CD4-positive, alpha-beta T cell treated with Interleukin-15 for 1 hour (primary cell): ENCODE results near the gene RASA1.

Source experiments
- DNase-seq: peaks from one replicate; pipeline ENCODE4 v3.0.0-alpha.2; 2020

Gene RASA1

DNA sequence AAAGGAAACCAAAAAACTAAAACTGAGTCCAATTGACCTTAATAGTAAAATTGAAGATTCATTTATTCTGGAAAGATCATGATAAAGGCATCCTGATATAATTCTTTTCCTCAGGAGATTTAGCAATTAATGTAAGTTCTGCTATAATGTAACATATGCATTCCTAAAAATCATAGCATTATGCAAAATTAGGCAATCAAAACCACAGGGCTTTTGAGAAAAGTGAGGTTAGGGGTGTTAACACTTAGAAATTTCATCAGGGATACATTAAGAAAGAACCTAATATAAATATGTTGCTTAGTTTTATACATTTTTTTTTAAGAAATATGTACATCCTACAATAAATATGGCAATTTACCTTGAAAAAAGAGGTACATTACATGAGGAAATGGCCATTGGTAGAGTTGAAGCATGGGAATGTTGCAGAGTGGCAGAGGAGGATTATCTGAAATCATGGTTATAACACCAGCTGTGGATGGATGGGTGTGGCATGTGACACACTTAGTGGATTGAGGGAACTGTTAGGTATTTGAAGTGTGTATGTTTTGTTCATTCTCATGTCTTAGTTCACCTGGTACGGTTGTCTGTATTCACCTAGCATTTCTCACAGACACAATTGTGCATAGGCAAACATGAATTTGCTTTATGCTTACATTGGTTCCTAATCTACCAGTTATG is 94.0 kb downstream of the RASA1 start:
- no peak for DNase-seq

DNA sequence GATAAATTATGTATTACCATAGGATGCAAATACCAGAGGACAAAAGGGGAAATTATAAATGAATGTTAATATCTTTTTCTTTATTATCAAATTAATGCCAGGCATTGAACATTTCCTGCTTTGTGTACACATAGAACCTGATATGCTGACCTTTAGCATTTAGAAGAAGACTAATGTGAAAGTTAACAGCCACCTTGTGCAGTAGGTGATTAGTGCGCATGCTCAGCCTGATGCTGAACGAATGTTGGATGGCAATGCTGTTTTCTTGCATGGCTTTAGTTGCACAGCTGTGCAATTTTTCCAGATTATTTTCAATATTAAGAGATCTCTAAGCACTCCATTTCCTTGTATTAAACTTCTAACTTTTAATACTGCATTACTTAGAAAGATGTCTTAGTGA is 99.6 kb downstream of the RASA1 start:
- no peak for DNase-seq

DNA sequence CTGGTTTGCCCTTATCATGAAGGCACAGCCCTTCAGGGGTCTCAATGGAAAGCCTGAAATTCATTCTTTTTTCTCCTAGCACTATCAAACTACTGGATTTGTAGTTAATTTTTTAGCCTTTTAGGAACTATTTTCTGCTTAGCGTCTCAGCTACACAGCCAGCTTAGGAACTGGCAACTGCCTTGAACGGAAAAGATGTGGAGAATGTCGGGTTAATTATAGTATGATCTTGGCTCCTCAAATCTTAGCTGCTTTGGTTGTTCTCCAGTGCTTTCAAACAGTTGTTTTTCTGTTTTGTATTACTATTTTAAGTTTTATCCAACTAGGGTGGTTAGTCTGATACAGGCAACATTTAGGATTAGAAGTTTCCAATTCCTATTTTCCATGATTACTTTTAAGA is 100.9 kb downstream of the RASA1 start:
- no peak for DNase-seq

DNA sequence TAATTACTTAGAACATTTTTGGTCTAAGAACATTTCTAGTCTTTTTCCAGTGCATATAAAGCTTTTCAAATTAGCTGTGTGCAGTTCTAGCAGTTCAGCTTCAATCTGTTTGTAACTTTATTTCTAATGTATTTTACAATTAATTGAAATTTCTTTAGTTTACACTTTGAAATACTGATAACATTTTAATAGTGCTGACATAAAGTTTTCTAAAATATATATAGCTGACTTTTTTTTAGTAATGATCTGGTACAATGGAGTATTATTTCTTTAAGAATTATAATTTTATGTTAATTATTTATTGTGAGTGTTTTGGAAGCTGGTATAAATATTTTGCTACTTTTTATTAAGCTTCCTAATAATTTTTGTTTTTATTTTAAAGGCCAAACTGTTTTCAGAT is 101.7 kb downstream of the RASA1 start:
- no peak for DNase-seq

DNA sequence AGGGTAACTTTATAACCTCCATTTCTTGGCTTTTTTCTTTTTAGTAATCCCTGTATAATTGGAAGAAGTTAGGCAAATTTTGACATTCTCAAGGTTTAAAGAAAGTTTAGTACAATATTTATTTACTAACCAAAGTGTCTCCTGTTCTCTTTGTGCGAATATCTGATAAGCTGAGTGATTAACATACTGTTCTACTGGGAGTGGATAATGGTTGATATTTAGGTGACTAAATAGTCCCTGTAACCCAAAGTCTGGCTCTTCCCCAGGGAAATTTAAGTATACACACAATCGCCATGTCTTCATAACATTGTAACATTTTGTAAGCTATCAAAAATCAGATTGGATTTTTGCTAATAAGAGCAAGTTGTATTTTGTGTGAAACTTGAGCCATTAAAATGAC is 105.0 kb downstream of the RASA1 start:
- no peak for DNase-seq

DNA sequence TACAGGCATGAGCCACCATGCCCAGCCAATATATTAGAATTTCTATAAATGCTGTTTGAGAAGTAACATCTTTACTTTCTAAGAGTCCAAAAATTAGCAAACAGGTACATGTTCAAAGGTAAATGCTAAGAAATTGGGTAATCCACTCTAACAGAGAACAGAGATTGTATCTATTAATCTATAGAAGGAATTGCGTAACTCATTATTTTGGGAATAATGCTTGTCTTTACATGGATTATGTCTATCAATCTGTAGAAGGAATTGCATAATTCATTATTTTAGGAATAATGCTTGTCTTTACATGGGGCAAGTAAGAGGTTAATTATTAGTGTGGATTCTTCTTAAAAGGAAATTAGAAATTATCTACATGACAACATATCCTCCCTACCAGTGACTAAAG is 114.5 kb downstream of the RASA1 start:
- DNase-seq, result no peak

DNA sequence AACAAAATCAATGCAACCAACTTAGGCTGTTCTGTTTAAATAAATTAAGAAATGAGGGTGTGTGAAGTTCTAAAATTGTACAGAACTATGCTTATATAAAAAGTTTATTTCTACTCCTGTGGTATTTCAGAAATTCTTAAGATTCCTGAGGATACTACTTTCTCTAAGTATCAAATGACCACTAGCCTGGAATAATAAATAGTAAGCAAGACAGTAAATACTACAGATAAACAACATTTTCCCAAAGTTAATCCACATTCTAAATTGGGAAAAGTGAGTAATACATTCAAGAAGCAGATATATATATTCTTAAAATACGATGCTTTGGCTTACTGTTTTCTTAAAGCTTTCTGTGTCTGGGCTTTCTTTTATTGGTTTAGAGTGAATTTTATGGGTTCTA is 115.5 kb downstream of the RASA1 start:
- no peak for DNase-seq

DNA sequence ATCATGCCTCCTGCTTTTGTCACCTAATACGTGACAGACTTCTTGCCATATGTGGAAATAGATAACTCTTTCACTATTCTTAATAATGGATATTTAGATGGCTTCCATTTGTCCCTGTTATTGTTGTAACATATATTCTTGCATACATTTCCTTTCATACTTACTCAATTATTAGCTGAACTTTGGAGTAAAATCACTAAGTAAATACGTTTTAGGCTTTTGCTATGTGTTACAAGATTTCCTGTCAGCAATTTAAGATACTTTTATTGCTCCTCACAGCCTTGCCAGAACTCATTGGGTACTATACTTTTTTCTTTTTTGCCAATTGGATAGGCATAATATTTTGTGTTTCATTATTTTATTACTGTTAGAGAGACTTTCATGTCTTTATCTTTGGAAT is 118.1 kb downstream of the RASA1 start:
- DNase-seq, result no peak

DNA sequence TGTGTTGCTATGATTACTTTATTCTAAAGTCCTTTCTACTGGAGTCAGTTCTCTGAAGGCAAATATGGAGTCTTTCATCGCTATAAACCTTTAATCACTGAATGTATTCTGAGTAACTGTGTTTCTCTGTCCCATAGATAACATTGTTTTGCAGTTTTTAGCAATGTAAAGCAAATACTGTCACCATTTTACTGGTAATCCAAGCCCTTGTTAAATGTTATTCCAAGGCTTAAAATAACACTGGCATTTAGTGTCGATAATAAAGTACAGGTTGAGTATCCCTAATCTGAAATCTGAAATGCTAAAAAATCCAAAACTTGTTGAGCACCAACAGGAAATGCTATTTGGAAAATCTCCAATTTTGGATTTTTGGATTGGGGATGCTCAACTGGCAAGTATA is 120.4 kb downstream of the RASA1 start:
- DNase-seq, result no peak

DNA sequence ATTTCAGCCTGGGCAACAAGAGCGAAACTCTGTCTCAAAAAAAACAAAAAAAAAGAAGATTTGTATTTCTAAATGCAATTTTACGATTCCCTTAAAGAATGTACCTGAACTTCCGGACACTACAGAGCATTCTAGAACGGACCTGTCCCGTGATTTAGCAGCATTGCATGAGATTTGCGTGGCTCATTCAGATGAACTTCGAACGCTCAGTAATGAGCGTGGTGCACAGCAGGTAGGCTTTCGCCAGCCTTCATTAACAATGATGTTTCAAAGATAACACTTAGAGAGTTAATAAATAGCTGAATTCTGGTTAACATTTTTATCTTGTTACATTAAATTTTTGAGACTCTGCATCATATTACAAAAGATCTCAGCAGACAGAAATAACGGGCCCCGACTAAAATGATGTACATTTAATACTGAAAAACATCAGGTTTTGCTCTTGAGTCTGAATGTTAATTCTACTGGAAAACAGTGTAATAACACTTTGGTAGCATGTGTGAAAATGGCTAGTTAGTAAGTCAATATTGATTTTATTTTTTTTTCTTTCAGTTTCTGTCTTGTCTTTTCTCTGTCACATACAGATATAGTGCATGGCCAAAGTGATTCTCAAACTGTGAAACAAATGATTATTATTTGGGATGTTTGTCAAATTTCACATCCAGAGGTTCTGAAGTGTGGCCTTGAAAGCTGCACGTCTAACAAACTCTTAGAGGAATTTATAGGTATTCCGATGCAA is 121.8 kb downstream of the RASA1 start:
- DNase-seq, result no peak

DNA sequence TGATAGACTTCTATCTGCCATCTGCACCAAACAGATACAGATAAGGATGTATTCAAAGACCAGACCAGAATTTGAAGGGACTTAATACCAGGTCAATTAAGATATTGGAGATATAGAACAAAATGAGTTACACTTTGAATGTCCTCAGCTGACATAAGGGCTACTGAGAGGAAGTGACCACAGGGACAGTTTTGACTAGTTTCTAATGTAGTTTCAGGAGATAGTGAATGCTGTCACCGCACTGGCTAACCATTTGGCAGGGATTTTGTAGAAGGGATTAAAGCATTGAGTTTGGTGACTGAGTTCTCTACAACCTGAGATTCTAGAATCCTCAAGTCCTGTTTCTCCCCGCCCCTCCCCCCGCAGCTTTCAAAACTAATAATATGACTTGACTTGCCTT is 122.4 kb downstream of the RASA1 start:
- DNase-seq, result no peak

DNA sequence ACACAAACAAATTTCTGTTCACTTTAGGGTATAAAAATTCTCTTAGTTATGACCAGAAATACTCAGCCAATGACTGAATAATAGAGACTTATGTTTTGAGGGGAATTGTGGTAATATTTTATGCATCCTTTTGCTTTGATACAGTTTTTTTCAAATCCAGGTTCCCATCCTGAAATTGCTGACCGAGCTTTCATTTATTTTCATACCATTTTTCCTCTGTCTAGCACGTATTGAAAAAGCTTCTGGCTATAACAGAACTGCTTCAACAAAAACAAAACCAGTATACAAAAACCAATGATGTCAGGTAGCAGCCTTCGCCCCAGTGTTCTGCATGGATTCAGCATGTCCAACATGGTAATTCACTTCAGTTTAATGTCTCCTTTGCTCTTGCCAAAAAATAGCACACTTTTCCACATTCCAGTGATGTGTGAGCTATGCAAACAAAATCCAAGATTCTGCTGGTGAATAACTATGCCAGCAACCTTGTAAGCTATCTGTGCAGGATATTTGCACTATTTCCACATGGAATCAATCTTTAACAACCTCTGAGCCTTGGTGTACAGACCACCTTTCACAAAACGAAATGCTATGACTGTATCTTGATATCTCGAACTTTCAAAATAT is 123.0 kb downstream of the RASA1 start:
- DNase-seq, result no peak

DNA sequence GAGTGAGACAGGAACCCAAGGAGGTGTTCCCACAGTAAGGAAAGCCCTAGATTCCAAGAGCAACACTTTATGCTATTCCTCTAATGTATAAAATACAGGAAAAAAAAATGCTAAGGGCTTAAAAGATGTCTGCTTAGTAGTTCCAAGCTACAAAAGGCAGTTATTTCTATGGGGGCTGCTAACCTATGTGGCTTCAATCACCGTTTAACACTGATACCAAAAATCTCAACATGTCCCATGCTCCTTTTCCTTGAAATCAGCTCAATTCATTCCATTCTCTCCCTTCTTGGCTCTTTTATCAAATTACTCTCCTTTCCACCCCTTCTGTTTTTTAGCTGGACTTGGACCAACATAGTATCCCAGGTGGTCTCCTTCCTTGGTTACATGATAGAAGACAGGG is 124.5 kb downstream of the RASA1 start:
- DNase-seq, result no peak

DNA sequence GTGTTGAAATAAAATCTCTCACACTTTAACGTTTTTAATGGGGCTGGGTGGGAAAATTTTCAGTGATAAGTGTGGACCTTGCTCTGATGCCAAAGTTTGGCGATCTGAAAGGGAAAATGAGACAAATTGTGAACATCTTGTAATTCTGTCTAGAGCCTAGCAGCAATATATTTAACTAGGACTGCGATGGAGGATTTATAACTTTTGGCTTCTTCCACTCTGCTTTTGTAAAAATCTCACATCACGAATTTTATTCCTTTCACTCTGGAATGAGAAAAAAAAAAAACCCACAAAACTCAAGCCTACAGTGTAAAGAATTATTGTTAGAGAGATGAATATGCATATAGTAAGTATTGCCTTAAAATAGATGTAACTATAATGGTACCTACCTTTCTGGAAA is 125.1 kb downstream of the RASA1 start:
- no peak for DNase-seq

DNA sequence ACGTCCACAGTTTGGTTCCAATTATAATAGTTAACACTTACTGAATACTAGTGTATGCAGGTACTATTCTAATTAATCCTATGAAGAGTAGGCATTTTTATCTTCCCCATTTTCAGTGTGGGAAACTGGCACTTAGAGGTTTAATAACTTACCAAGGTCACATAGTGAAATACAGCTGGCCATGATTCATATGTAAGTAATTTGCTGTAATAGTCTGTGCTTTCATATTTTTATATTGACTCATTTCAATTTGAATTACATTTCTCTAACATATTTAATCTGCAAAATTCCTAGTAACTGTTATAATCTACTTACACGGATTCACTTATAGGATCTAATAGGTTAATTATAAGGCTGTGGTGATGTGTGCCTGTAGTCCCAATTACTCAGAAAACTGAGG is 125.6 kb downstream of the RASA1 start:
- DNase-seq, result no peak

DNA sequence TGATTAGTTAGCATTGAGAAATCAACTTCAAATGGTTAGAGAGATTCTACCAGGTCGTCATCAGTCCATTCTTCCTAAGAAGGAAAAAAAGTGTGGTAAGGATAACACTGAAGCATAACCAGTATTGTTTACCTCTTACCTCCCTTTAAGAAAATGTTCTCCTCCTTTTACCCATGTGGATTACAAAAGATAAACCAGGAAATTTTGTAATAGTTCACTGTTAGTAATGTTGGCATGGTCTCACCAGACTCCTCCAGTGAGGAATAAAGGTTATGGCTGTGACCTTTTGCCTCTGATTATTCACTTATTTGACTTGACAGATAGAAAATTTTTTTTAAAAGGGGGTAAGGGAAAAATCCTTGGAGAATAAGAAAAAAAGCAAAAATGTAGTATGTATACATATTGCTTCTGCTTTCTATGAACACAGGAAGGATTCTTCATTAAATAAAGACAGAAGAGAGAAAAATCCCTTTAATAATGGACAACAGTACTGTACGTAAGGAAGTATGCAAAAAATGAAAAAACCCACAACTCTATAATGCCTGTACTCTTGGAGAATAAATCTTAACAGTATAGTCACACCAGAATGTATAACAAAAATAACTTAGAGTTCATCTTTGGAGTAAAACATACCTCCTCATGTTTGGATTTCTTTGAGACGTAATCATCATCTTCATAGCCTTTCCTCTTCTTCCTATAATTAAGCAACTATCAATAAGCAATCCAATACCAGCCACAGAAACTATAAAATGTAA is 126.9 kb downstream of the RASA1 start:
- DNase-seq, result no peak

DNA sequence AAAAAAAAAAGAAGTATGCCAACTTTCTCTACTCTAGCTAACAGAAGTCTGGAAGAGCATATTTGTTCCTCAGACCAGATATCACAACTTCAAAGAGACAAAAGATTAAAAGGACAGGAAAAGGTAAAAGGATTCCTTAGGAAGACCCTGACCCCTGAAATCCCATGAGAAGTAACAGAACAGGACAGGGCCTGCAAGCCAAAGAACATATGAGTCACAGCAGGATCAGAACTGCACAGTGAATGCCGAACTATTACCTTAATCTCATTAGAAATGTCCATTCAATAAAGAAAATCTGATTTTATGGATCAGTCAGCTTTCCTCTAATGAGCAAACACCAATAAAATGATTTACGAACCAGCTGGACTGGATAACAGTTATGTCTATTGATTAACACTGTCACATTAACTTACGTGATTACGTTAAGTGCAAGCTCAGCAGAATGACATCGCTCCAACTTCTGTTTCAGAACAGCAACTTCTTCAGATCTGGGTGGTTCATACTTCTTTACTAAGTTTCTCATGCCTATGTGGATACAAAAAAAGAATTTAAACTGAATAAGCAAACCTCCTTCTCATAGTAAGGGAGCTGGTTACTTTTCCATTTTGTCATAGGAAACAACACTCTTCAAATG is 131.4 kb downstream of the RASA1 start:
- DNase-seq, result no peak

DNA sequence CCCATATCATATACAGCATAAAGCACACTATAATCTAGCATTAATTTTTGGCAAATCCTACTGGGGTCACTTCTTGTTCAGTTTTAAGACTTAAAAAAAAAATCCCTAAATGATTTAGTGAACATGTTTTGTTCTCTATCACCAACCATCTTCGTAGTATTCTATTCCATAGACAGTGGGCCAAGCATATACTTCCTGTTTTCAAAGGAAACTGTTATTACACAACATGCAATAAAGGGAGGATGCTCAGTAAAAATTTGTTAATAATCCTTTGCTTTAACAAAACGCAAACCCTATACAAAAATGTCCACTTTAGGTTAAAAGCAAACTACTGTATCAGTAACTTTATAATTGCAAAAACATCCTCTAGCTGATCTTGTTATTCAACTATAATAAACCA is 132.0 kb downstream of the RASA1 start:
- no peak for DNase-seq

DNA sequence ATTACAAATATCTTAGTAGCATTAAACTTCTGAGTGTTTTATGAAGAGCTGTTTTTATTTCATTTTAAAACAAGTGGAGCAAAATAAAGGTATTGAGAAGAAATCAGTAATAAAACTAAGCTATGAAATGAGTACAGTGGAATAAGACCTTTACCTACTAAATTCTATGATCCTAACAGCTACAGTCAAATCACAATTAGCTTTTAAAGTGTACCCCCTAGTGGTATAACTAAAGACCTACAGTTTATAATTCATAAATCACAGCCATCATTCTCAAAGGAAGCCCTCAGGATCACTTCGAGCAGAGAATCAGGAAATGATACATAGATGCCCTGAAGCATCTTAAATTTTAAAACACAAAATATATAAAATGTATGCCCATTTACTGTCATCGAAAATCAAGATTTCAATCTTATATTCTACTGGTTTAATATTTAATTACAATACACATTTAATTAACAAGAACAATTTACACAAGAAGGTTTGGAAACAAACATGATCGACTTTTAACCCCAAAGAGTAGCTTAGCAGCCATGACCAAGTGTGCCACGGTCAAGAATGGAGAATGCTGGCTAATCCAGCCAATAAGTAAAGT is 132.7 kb downstream of the RASA1 start:
- DNase-seq, result no peak

DNA sequence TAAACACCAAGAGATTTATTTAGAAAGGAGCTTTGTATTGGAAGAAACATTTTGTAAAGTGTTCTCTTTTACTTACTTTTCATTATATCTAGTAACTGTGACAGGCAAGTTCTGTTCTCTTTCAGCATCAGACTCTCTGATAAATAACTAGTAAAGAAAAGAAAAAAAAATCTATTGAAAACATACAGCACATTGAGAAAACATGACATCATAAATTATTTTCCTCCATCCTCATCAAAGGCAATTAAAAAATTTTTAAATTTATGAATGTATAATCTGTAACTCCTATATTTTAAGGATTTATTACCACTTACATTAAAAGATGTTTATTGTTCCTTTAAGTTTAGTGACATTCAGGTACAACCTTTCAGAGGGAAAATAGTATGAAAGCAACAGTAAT is 133.9 kb downstream of the RASA1 start:
- no peak for DNase-seq

DNA sequence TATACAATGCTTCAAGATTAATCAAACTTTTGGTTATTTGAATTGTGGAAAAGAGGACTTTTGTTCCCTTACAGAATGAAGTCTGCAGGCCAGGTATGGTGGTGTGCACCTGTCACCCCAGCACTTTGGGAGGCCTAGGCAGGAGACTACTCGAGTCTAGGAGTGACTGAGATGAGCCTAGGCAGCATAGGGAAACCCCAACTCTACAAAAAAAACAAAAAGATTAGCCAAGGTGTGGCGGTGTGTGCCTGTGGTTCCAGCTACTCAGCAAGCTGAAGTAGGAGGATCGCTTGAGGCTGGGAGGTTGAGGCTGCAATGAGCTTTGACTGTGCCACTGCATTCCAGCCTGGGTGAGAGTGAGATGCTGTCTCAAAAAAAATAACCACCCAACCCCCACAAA is 135.7 kb downstream of the RASA1 start:
- peak; percentile 16 for DNase-seq

DNA sequence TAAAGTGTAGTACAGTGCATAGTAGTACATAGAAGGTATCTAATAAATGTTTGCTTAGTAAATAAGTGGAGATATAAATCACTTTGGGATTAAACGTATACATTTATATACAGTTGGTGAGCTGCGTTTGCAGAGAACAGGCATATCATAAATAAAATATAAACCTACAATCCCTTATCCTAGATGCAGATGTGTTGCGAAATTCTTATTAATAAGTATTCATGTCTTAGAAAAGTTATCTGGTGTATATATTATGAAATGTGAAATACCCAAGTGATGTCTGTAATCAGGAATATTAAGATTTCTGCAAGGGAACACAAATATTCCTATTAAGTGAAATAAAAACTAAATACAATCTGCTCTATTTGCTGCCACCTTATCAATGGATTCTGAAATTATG is 136.2 kb downstream of the RASA1 start:
- no peak for DNase-seq

DNA sequence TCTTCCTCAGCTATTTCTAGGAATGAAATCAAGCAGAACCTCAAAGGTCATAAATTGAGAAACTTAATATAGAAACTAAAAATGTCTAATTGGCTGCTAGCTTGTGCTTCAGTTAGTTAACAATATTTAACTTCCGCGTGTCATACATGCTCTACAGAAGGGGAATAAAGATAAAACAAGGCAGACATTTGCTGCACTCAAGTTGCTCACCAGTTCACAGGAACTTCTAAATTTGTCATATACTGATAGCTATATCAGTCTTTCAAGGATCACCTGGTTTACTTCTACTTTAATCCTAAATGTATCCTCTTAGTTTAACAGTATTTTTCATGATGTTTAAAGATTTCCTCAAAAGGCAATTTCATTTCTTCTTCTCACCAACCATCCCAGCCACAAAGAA is 136.7 kb downstream of the RASA1 start:
- DNase-seq, result no peak
